K562 (cell line): Measurements from ENCODE around the gene LPAR5. TPM values are rescaled to one million over a fixed set of nuclear protein-coding genes. Genes with fewer than 3 reads are reported as not detected.

Experiments
- BRD9 ChIP-seq: fragments of 450-650 bp; IDR thresholded peaks from 2 replicates; pipeline ENCODE4 v1.6.1; 2018; ENCODE audit warnings: low read depth; ENCODE audit not compliant: partially characterized antibody
- CBX5 ChIP-seq: IDR thresholded peaks from 2 replicates; pipeline ENCODE4 v1.6.1; 2014; ENCODE audit warnings: low read depth, borderline replicate concordance
- CREB5 ChIP-seq: fragments of 250-450 bp; sonication (Bioruptor Pico); IDR thresholded peaks from 2 replicates; pipeline ENCODE4 v1.5.0; 2020; ENCODE audit warnings: mild to moderate bottlenecking
- DNMT1 ChIP-seq: fragments of 450-650 bp; IDR thresholded peaks from 2 replicates; pipeline ENCODE4 v1.6.1; 2016; ENCODE audit warnings: antibody characterized with exemption, mild to moderate bottlenecking
- FOXM1 ChIP-seq, 2 experiments: fragments of 450-650 bp in 1 of 2; sonication (generic) in 1 of 2; formaldehyde crosslinking in 1 of 2; IDR thresholded peaks; 2 replicates each; pipeline versions ENCODE4 v1.6.1 to v1.9.0; 2017 to 2022; ENCODE audit warnings: low read depth in 2 of 2, mild to moderate bottlenecking in 2 of 2, missing genetic modification reagents in 1 of 2, moderate library complexity in 1 of 2
- HDAC3 ChIP-seq: fragments of 450-650 bp; IDR thresholded peaks from 2 replicates; pipeline ENCODE4 v1.6.1; 2018; ENCODE audit warnings: borderline replicate concordance, mild to moderate bottlenecking, moderate library complexity; ENCODE audit not compliant: partially characterized antibody
- HNRNPK ChIP-seq: fragments of 200-400 bp; formaldehyde crosslinking; IDR thresholded peaks from one replicate; pipeline ENCODE4 v1.6.1; 2018; ENCODE audit warnings: mild to moderate bottlenecking, low read depth, low read length; ENCODE audit not compliant: poor library complexity, severe bottlenecking
- KDM5B ChIP-seq: fragments of 200-600 bp; sonication (generic); IDR thresholded peaks from 2 replicates; pipeline ENCODE4 v1.6.1; 2012; ENCODE audit warnings: low read depth, mild to moderate bottlenecking, moderate library complexity, low read length, control low read depth, inconsistent platforms; ENCODE audit not compliant: insufficient replicate concordance
- L3MBTL2 ChIP-seq: fragments of 450-650 bp; IDR thresholded peaks from 2 replicates; pipeline ENCODE4 v1.6.1; 2016; ENCODE audit warnings: mild to moderate bottlenecking, moderate library complexity
- MAZ ChIP-seq, 2 experiments: fragments of 450-650 bp in 1 of 2; sonication (generic) in 1 of 2; formaldehyde crosslinking; IDR thresholded peaks in 1 of 2; conservative IDR thresholded peaks in 1 of 2; 2 replicates each; pipeline versions ENCODE4 v1.4.0 to v1.5.0; 2020; ENCODE audit warnings: mild to moderate bottlenecking in 1 of 2, missing genetic modification reagents in 1 of 2
- MIER1 ChIP-seq: fragments of 450-650 bp; IDR thresholded peaks from 2 replicates; pipeline ENCODE4 v1.6.1; 2016; ENCODE audit warnings: antibody characterized with exemption, mild to moderate bottlenecking, low read depth
- NFE2L1 ChIP-seq: fragments of 450-650 bp; IDR thresholded peaks from 2 replicates; pipeline ENCODE4 v1.6.1; 2016; ENCODE audit warnings: missing genetic modification characterization, low read depth, mild to moderate bottlenecking, missing compliant biosample characterization, moderate library complexity, borderline replicate concordance
- RHOXF2B ChIP-seq: fragments of 250-450 bp; sonication (Bioruptor Pico); conservative IDR thresholded peaks from 2 replicates; pipeline ENCODE4 v1.5.1; 2021
- polyA plus RNA-seq, 8 experiments: library from polyadenylated mRNA; depleted of rRNA in 4 of 8; stranded (reverse) in 5 of 8; unstranded in 3 of 8; fragments of >200 nt; fragmentation: Nextera tagmentation in 2 of 8; fragmentation: Illumina TruSeq in 1 of 8; extraction: Ambion mirVana in 2 of 8; extraction: Trizol in 1 of 8; gene quantifications; 2 replicates each; pipeline versions ENCODE4 v1.2.1 to v1.2.3, GENCODE V29; 2011 to 2014; ENCODE audit warnings: inconsistent platforms in 1 of 8, missing spikeins in 1 of 8
- total RNA-seq, 7 experiments: library from RNA; depleted of rRNA in 6 of 7; stranded (reverse); fragments of >200 nt in 6 of 7; fragmentation: Illumina TruSeq in 2 of 7; extraction: Trizol in 2 of 7; gene quantifications; 2 replicates each; pipeline versions ENCODE4 v1.2.1 to v1.2.3, GENCODE V29; 2011 to 2021; ENCODE audit warnings: low replicate concordance in 1 of 7
- TF ChIP-seq, protein P1 (sequence below), 2 experiments: fragments of 450-650 bp in 1 of 2; IDR thresholded peaks; 2 replicates each; pipeline ENCODE4 v1.6.1; 2011 to 2017; ENCODE audit warnings: low read depth in 2 of 2, antibody characterized with exemption in 1 of 2, borderline replicate concordance in 1 of 2, low read length in 1 of 2, mild to moderate bottlenecking in 1 of 2, mixed read lengths in 1 of 2; ENCODE audit not compliant: control insufficient read depth in 1 of 2
- TF ChIP-seq, protein P2 (sequence below), 3 experiments: fragments of 200-800 bp in 1 of 3; fragments of 250-450 bp in 1 of 3; fragments of 450-650 bp in 1 of 3; sonication (Bioruptor Pico) in 1 of 3; sonication (Bioruptor generic) in 1 of 3; formaldehyde crosslinking in 1 of 3; IDR thresholded peaks; 2 replicates each; pipeline versions ENCODE4 v1.6.1 to v1.8.0; 2016 to 2022; ENCODE audit warnings: mild to moderate bottlenecking in 2 of 3, missing genetic modification characterization in 2 of 3, missing compliant biosample characterization in 1 of 3, moderate library complexity in 1 of 3
- TF ChIP-seq, protein P3 (sequence below): sonication (generic); formaldehyde crosslinking; IDR thresholded peaks from 2 replicates; pipeline ENCODE4 v1.9.0; 2022; ENCODE audit warnings: mild to moderate bottlenecking, missing genetic modification reagents

The LPAR5 gene
- total and polyA plus RNA-seq, 9 of the 15 experiments (the other 6 are each of a cell fraction or from before 2014, with no cell fraction given): 1.3 to 11.7 (median 3.6) TPM

GRCh38 chr12:6613015-6613775 lies 22.6 kb downstream of the LPAR5 start (continued):
- TF ChIP-seq, protein P1, sequence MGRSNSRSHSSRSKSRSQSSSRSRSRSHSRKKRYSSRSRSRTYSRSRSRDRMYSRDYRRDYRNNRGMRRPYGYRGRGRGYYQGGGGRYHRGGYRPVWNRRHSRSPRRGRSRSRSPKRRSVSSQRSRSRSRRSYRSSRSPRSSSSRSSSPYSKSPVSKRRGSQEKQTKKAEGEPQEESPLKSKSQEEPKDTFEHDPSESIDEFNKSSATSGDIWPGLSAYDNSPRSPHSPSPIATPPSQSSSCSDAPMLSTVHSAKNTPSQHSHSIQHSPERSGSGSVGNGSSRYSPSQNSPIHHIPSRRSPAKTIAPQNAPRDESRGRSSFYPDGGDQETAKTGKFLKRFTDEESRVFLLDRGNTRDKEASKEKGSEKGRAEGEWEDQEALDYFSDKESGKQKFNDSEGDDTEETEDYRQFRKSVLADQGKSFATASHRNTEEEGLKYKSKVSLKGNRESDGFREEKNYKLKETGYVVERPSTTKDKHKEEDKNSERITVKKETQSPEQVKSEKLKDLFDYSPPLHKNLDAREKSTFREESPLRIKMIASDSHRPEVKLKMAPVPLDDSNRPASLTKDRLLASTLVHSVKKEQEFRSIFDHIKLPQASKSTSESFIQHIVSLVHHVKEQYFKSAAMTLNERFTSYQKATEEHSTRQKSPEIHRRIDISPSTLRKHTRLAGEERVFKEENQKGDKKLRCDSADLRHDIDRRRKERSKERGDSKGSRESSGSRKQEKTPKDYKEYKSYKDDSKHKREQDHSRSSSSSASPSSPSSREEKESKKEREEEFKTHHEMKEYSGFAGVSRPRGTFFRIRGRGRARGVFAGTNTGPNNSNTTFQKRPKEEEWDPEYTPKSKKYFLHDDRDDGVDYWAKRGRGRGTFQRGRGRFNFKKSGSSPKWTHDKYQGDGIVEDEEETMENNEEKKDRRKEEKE (IDR thresholded peaks at IDR 0.05; ENCODE audit: borderline replicate concordance in 1 of 2, control insufficient read depth in 1 of 2, low read depth in 2 of 2, low read length in 1 of 2): no peak
- TF ChIP-seq MAZ (CRISPR knock-in tag; conservative IDR thresholded peaks at IDR 0.05 in 1 of 2, IDR thresholded peaks at IDR 0.05 in 1 of 2): peak; percentile 54 to 77; a peak in 3 of 4 replicates
- peak; percentile 62; the same call in 1 of the 2 replicates for TF ChIP-seq L3MBTL2
- TF ChIP-seq CREB5 (CRISPR knock-in tag): no peak
- TF ChIP-seq HDAC3: no peak
- TF ChIP-seq KDM5B: peak; percentile 23
- TF ChIP-seq FOXM1 (IDR thresholded peaks at IDR 0.05; ENCODE audit: low read depth): peak; percentile 39; the same call in 1 of the 2 replicates
- TF ChIP-seq FOXM1 (CRISPR knock-in tag; IDR thresholded peaks at IDR 0.05; ENCODE audit: low read depth): no peak
- TF ChIP-seq, protein P2, sequence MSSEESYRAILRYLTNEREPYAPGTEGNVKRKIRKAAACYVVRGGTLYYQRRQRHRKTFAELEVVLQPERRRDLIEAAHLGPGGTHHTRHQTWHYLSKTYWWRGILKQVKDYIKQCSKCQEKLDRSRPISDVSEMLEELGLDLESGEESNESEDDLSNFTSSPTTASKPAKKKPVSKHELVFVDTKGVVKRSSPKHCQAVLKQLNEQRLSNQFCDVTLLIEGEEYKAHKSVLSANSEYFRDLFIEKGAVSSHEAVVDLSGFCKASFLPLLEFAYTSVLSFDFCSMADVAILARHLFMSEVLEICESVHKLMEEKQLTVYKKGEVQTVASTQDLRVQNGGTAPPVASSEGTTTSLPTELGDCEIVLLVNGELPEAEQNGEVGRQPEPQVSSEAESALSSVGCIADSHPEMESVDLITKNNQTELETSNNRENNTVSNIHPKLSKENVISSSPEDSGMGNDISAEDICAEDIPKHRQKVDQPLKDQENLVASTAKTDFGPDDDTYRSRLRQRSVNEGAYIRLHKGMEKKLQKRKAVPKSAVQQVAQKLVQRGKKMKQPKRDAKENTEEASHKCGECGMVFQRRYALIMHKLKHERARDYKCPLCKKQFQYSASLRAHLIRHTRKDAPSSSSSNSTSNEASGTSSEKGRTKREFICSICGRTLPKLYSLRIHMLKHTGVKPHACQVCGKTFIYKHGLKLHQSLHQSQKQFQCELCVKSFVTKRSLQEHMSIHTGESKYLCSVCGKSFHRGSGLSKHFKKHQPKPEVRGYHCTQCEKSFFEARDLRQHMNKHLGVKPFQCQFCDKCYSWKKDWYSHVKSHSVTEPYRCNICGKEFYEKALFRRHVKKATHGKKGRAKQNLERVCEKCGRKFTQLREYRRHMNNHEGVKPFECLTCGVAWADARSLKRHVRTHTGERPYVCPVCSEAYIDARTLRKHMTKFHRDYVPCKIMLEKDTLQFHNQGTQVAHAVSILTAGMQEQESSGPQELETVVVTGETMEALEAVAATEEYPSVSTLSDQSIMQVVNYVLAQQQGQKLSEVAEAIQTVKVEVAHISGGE (CRISPR knock-in tag; IDR thresholded peaks at IDR 0.05): peak in 1 of 3 experiments; percentile 81; a peak in 2 of 6 replicates
- TF ChIP-seq DNMT1: no peak
- TF ChIP-seq NFE2L1 (tag): no peak
- peak; percentile 80 for TF ChIP-seq BRD9
- TF ChIP-seq HNRNPK: no peak
- TF ChIP-seq RHOXF2B: no peak
- TF ChIP-seq, protein P3, sequence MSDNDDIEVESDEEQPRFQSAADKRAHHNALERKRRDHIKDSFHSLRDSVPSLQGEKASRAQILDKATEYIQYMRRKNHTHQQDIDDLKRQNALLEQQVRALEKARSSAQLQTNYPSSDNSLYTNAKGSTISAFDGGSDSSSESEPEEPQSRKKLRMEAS (CRISPR knock-in tag): peak; percentile 44; the same call in 1 of the 2 replicates
- no peak for TF ChIP-seq CBX5
- TF ChIP-seq MIER1: 0 out of 2 replicates have a peak, but pooled peaks have one; percentile 25
